GM23248 (cell line): ENCODE results near the gene RBM47.

Source experiments
- EZH2 ChIP-seq: fragments of 200-600 bp; sonication (generic); IDR thresholded peaks from 2 replicates; pipeline ENCODE4 v1.6.1; 2018; ENCODE audit warnings: antibody characterized with exemption, mild to moderate bottlenecking; ENCODE audit not compliant: insufficient read depth, poor library complexity, severe bottlenecking
- EZH2phosphoT487 ChIP-seq: fragments of 200-600 bp; sonication (generic); IDR thresholded peaks from 2 replicates; pipeline ENCODE4 v1.6.1; 2018; ENCODE audit warnings: antibody characterized with exemption, moderate library complexity, mild to moderate bottlenecking, low read depth; ENCODE audit not compliant: insufficient read depth

DNA sequence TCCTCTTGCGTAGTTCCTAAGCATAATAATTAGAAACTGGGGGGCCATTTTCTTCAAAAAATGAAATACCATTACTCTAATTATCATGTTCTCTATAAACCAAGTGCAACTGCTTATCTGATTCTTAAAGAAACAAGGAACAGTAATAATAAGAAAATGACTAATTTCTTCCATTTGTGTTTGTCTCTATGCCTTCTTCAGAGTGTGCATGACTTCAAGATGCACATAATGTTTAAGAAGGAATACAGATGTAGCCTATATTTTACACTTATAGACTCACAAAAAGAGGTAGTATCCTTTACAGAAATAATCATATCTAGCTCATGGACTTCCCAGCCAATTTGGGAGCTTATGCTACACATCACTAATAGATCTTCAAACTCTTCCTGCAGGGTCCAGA is 162.9 kb downstream of the RBM47 start:
- TF ChIP-seq EZH2 (no peak), EZH2phosphoT487 (no peak)
